ENCODE results near the gene RBMS1. TPM values are rescaled to one million over a fixed set of nuclear protein-coding genes. Genes with fewer than 3 reads are reported as not detected.

Gene RBMS1
- polyA plus RNA-seq, 2 of the 4 experiments (the other 2 are of a cell fraction) = 51.9 to 108 TPM

- no peak for FAIRE-seq
- Histone ChIP-seq H3K4me3 (no peak overlapping the region), H3K9me3 (no peaks in the 10 kb centered on the region), H3K4me1 (peaks cover 100% of the 10 kb centered on the region), H3K27ac (peak overlapping the region; percentile 39 to 74; a peak in 5 of 6 replicates), H3K4me2 (peak overlapping the region; percentile 50)
- DNase-seq (ENCODE audit: low read depth in 1 of 2, low spot score in 1 of 2) = no peak
- ChIA-PET POLR2A (interaction anchor here (0.6 to 0.7 kb wide), 2 partner anchors 16 to 1116 kb away, joined by 3 to 6 read pairs; no protein-coding TSS in a partner anchor), CTCF (interaction anchor here (1.0 to 2.3 kb wide), 4 partner anchors 11 to 283 kb away, joined by 3 to 7 read pairs (median 4); no protein-coding TSS in a partner anchor)
- no peak for ATAC-seq
- 53% methylated on average over 1 of the region's 1 CpG for WGBS (ENCODE audit: missing lambda C conversion rate)
- no peak for TF ChIP-seq CHD2 (IDR thresholded peaks at IDR 0.05; ENCODE audit: low read length, partially characterized antibody)
- TF ChIP-seq BCL3 (IDR thresholded peaks at IDR 0.05) = no peak
- no peak for TF ChIP-seq MAFK (IDR thresholded peaks at IDR 0.05; ENCODE audit: partially characterized antibody)
- no peak for TF ChIP-seq EHF (CRISPR knock-in tag; IDR thresholded peaks at IDR 0.05)
- TF ChIP-seq TP53 (CRISPR knock-in tag; IDR thresholded peaks at IDR 0.05) = no peak
- TF ChIP-seq JUNB (IDR thresholded peaks at IDR 0.05) = no peak
- TF ChIP-seq HMGXB4 (CRISPR knock-in tag; IDR thresholded peaks at IDR 0.05; ENCODE audit: borderline replicate concordance) = no peak
- no peak for TF ChIP-seq TFCP2L1 (CRISPR knock-in tag; IDR thresholded peaks at IDR 0.05)
- TF ChIP-seq PHF8 (IDR thresholded peaks at IDR 0.05; ENCODE audit: borderline replicate concordance, low read depth) = no peak
- TF ChIP-seq NFE2L2 (conservative IDR thresholded peaks at IDR 0.05; ENCODE audit: low read length) = no peak
- TF ChIP-seq ZNF302 (CRISPR knock-in tag; IDR thresholded peaks at IDR 0.05) = no peak
- no peak for TF ChIP-seq SMC3 (IDR thresholded peaks at IDR 0.05)
These were observed 121.6 kb downstream of the RBMS1 start for GRCh38 chr2:160372010-160372356.

- WGBS (ENCODE audit: missing lambda C conversion rate) = 81% methylated on average over 8 of the region's 8 CpGs
- FAIRE-seq = no peak
- ChIA-PET CTCF (interaction anchor here (1.0 to 2.2 kb wide), 3 partner anchors 10 to 283 kb away, joined by 3 to 4 read pairs (median 3); no protein-coding TSS in a partner anchor), POLR2A (no interaction called here)
- no peak for DNase-seq (ENCODE audit: low read depth in 1 of 2, low spot score in 1 of 2)
- no peaks in the 10 kb centered on the region for H3K9me3 ChIP-seq
- TF ChIP-seq FOSB (CRISPR knock-in tag; IDR thresholded peaks at IDR 0.05) = no peak
- no peak for TF ChIP-seq KDM1A (IDR thresholded peaks at IDR 0.05; ENCODE audit: low read depth)
- ATAC-seq = peak in 1 of 2 experiments; percentile 12; a peak in 3 of 6 replicates
- peak overlapping the region; percentile 10 to 74; a peak in 4 of 6 replicates for H3K27ac ChIP-seq
- peaks cover 100% of the 10 kb centered on the region for H3K4me1 ChIP-seq
- H3K4me3 ChIP-seq = no peak overlapping the region
- peak overlapping the region; percentile 50 for H3K4me2 ChIP-seq
These were observed 122.2 kb downstream of the RBMS1 start for GRCh38 chr2:160371251-160372009.

GRCh38 chr2:160368988-160369930 lies 124.3 kb downstream of the RBMS1 start:
- DNase-seq (ENCODE audit: low read depth in 1 of 2, low spot score in 1 of 2) = no peak
- peak overlapping the region in 1 of 2 experiments; percentile 61; a peak in 3 of 6 replicates for H3K27ac ChIP-seq
- CTCF ChIA-PET = interaction anchor here (0.7 to 2.2 kb wide), 4 partner anchors 8 to 52 kb away, joined by 3 to 4 read pairs (median 3); no protein-coding TSS in a partner anchor

More at GRCh38 chr2:160368988-160369930, 124.3 kb downstream of the RBMS1 start:
- Histone ChIP-seq H3K4me1 (peaks cover 100% of the 10 kb centered on the region), H3K4me3 (no peak overlapping the region), H3K9me3 (no peaks in the 10 kb centered on the region), H3K4me2 (peak overlapping the region; percentile 16; the same call in 2 of the 3 replicates)
- 83% methylated on average over 7 of the region's 7 CpGs for WGBS (ENCODE audit: missing lambda C conversion rate)
- ATAC-seq (no peak; a peak in 1 of 6 replicates), FAIRE-seq (no peak)
- POLR2A ChIA-PET = no interaction called here
- TF ChIP-seq CEBPB (IDR thresholded peaks at IDR 0.05) (0 out of 4 replicates have a peak, but pooled peaks of 1 of the 2 experiments have one; percentile 34), MAZ (IDR thresholded peaks at IDR 0.05; ENCODE audit: borderline replicate concordance, low read depth, low read length) (no peak), EP300 (IDR thresholded peaks at IDR 0.05) (no peak), RARB (CRISPR knock-in tag; IDR thresholded peaks at IDR 0.05) (no peak), PBX3 (IDR thresholded peaks at IDR 0.05) (no peak), BHLHE40 (IDR thresholded peaks at IDR 0.05; ENCODE audit: low read depth, low read length) (no peak), ESRRA (IDR thresholded peaks at IDR 0.05; ENCODE audit: borderline replicate concordance, low read length) (no peak)
